Stimulated activated CD8-positive, alpha-beta memory T cell treated with anti-CD3 and anti-CD28 coated beads, Interleukin-12 subunit alpha, Interleukin-12 subunit beta, amount 100 ng/mL, for 24 hours (primary cell): ENCODE measurements around the gene RNF130.
"Not testable (repeated sequence)": the region's sequence is repeated elsewhere in the genome, so short reads cannot be mapped to it uniquely, and the experiment has no call there.

ENCODE experiments used
- DNase-seq: peaks from one replicate; pipeline ENCODE4 v3.0.0-alpha.2; 2020; ENCODE audit errors: extremely low read depth

Gene RNF130

GRCh38 chr5:179974946-179975712 is 96.4 kb downstream of the RNF130 start:
- DNase-seq, result no peak

GRCh38 chr5:179974246-179974945 is 97.2 kb downstream of the RNF130 start:
- no peak for DNase-seq

GRCh38 chr5:179973391-179973790 is 98.2 kb downstream of the RNF130 start:
- DNase-seq, result no peak

- DNase-seq, result no peak
Measured at GRCh38 chr5:179969110-179969509, 102.4 kb downstream of the RNF130 start.

- DNase-seq, result no peak
Measured at GRCh38 chr5:179967489-179967888, 104.1 kb downstream of the RNF130 start.

- no peak for DNase-seq
Measured at GRCh38 chr5:179964015-179964414, 107.5 kb downstream of the RNF130 start.

- DNase-seq, result no peak
Measured at GRCh38 chr5:179963375-179963774, 108.2 kb downstream of the RNF130 start.

GRCh38 chr5:179960204-179960831 is 111.2 kb downstream of the RNF130 start:
- DNase-seq, result no peak

GRCh38 chr5:179959641-179960040 is 111.9 kb downstream of the RNF130 start:
- no peak for DNase-seq

- DNase-seq, result not testable (repeated sequence)
Measured at GRCh38 chr5:179959118-179959517, 112.4 kb downstream of the RNF130 start.

- DNase-seq, result no peak
Measured at GRCh38 chr5:179955630-179956029, 115.9 kb downstream of the RNF130 start.

GRCh38 chr5:179955062-179955461 is 116.5 kb downstream of the RNF130 start:
- no peak for DNase-seq

- no peak for DNase-seq
Measured at GRCh38 chr5:179954434-179954833, 117.1 kb downstream of the RNF130 start.

GRCh38 chr5:179953987-179954386 is 117.6 kb downstream of the RNF130 start:
- no peak for DNase-seq

- DNase-seq, result no peak
Measured at GRCh38 chr5:179936976-179937681, 134.4 kb downstream of the RNF130 start.

- DNase-seq, result no peak
Measured at GRCh38 chr5:179930788-179931473, 140.6 kb downstream of the RNF130 start.

- no peak for DNase-seq
Measured at GRCh38 chr5:179927824-179928223, 143.7 kb downstream of the RNF130 start.

GRCh38 chr5:179926657-179927056 is 144.9 kb downstream of the RNF130 start:
- DNase-seq, result no peak

- no peak for DNase-seq
Measured at GRCh38 chr5:179923436-179923835, 148.1 kb downstream of the RNF130 start.

GRCh38 chr5:179920175-179920574 is 151.4 kb downstream of the RNF130 start:
- DNase-seq, result no peak

- DNase-seq, result no peak
Measured at GRCh38 chr5:179919487-179920060, 152.0 kb downstream of the RNF130 start.
